Inferior parietal cortex (tissue), 1 donor: ENCODE results near the gene MEX3C.

Source experiments
- DNase-seq: peaks from one replicate; pipeline ENCODE4 v3.0.0-alpha.2; 2016; ENCODE audit errors: extremely low spot score

MEX3C gene

DNA sequence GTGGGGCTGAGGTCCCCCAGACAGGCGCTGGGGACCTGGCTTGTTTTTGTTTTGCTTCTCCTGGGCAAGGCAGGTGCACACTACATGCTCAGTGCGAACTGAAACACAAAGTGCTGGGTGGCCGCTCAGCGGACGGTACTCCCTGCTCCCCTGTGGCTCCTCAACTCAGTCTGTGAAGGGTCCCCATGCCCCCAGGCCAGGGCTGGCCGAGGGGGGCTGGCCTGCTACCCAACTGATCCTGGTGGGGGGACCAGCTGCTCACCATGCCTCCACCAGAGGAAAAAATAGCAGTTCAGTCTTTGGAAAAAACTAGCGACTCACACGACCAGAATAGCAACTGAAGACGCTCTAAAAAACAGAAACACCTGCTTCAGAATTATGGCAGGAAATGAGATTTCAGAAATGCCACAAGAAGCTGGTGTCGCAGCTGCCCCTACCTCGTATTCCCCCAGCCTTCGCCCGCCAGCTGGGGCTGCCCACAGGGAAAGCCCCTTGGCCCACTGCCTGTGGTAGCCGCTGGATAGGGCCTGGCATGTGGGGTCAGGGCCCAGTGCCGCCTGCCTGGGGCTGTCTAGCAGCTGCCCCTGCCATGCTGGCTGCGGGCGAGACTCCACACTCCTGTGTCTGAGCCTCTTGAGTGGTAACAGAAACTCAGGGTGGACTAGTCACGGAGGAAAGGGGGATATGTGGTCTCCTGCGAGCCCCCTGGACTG lies 43.7 kb downstream of the MEX3C start:
- no peak for DNase-seq

- DNase-seq, result no peak
These were observed 45.6 kb downstream of the MEX3C start for GRCh38 chr18:51151568-51152511.

- DNase-seq, result no peak
These were observed 46.3 kb downstream of the MEX3C start for GRCh38 chr18:51151185-51151567.

GRCh38 chr18:51150113-51150700 lies 47.3 kb downstream of the MEX3C start:
- DNase-seq, result no peak

- DNase-seq, result no peak
These were observed 47.8 kb downstream of the MEX3C start for GRCh38 chr18:51149670-51150069.

- no peak for DNase-seq
These were observed 50.6 kb downstream of the MEX3C start for GRCh38 chr18:51146909-51147308.

- no peak for DNase-seq
These were observed 58.5 kb downstream of the MEX3C start for GRCh38 chr18:51138936-51139335.

DNA sequence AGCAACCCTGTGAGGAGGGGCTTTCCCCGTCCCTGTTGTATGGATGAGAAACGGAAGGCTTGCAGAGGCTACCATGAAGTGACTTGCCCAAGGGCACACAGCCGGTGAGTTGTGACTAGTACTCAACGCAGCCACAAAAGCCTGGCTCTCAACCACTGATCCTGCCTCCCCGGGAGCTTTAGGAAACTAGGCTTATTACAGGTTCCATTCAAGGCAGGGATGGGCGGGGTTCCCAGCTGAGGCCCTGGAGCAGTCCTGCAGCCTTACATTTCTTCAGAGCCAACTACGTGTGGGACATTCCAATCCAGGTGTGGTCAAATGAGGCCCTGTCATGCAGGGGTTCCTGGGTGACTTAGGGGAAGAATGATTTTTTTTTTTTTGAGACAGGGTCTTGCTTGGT lies 59.6 kb downstream of the MEX3C start:
- DNase-seq, result no peak

GRCh38 chr18:51137026-51137729 lies 60.3 kb downstream of the MEX3C start:
- no peak for DNase-seq

GRCh38 chr18:51135795-51136194 lies 61.7 kb downstream of the MEX3C start:
- DNase-seq, result no peak

DNA sequence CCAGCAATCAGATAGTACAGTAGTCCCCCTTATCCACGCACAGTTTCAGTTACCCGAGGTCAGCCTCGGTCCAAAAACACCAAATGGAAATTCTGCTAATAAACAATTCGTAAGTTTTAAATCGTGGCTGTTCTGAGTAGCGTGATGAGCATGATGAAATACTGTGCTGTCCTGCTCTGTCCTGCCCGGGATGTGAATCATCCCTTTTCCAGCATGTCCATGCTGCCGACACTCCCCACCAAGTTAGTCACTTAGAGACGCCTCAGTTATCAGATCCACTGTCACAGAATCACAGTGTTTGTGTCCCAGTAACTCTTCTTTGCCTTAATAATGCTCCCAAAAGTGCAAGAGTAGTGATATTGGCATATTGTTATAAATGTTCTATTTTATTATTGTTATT lies 62.1 kb downstream of the MEX3C start:
- no peak for DNase-seq

DNA sequence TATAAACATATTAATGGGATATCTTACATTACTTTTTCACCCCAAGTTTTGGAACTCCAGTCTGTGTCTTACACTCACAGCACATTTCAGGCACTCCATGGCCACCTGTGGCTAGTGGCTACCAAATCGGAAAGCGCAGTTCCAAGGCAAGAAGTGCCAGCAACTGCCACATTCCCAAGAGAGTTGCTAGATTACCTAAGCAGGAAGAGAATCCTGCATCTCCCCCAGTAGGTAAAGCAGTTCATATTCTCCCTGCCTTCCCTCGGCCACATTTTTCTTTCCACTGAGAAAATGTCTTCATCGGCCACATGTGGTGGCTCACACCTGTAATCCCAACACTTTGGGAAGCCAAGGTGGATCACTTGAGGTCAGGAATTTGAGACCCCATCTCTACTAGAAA lies 62.8 kb downstream of the MEX3C start:
- DNase-seq, result no peak

DNA sequence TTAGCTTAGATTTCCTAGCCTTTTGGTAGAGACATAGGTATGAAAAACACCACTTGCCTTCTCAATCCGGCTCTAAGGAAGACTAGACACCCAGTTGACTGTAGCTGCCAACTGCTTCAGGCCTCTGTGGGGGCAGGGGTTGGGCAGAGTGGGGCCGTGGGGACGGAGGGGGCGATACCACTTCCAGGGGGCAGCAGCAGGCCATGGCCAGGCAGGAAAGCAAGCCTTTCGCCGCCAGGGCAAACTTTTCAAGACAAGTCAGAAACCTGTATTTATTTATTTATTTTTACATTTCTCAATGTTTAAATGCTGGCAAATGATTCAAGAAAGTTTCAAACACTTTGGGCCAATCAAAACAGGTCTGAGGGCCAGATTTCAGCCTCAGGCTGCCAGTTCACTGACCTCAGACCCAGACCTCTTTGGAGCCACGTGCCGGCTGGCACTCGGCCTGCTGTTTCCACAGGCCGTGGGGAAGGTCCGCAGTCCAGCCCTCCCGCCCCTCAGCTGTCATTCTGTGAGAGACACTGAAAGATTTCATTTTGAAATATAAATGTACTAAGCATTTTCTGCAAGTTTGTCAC lies 63.8 kb downstream of the MEX3C start:
- DNase-seq, result no peak

- no peak for DNase-seq
These were observed 65.1 kb downstream of the MEX3C start for GRCh38 chr18:51132256-51132935.

GRCh38 chr18:51128533-51128932 lies 68.9 kb downstream of the MEX3C start:
- no peak for DNase-seq

DNA sequence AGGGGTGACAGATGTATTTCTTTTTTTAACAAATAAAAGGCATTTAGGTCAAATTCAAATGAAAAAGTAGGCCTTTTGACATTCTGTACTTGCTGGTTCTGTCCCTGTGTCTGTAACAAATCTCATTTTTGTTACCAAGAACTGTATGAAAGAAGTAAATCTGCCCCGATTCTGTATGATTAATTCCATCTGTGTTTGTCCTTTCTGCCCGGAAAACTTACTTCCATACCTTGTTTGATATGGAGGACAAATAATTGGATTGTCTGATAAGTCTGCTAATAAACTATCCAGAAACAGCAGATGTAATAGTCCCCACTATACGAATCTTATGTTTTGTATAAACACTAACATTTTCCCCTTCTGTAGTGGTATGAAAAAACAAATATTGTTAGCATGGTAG lies 69.8 kb downstream of the MEX3C start:
- no peak for DNase-seq

DNA sequence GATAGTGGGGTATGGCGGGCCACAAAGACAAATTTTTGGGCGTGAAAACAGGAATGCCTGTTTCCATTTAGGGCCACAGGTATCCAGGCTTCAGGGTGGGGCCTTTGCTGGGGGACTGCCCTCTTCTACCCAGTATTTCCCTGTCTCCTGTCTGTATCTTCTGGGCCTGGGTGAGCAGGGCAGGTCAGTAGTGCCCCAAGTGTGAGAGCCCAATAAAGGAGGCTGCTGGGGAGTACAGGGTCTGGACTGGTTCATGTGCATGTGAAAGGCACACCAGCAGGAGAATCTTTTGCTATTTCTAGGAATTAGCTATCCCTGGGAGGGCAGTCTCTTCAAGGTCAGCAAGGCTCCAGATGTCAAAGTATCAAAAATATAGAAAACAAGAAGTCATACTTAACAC lies 71.5 kb downstream of the MEX3C start:
- DNase-seq, result no peak
